Measurements from ENCODE around the gene CROCC. TPM values are rescaled to one million over a fixed set of nuclear protein-coding genes. Genes with fewer than 3 reads are reported as not detected.

CROCC gene
- polyA plus RNA-seq, 1 of the 3 experiments (the other 2 are of a cell fraction): 39.1 TPM

- Histone ChIP-seq H3K9me2 (no peaks in the 10 kb centered on the region), H3K4me1 (ENCODE audit: control insufficient read depth in 1 of 2, insufficient read depth in 2 of 2, low read depth in 1 of 2, low read length in 1 of 2) (peaks cover 14 to 19% of the 10 kb centered on the region in 2 experiments), H3K9ac (peak overlapping the region; percentile 94), H3K27me3 (ENCODE audit: insufficient read depth) (no peaks in the 10 kb centered on the region), H3K79me2 (ENCODE audit: insufficient read depth) (no peaks in the 10 kb centered on the region), H4K20me1 (ENCODE audit: insufficient read depth) (no peaks in the 10 kb centered on the region; the same call in 1 of the 2 replicates), H3K4me2 (peak overlapping the region; percentile 85), H3K4me3 (ENCODE audit: low read depth in 2 of 2, low read length in 1 of 2) (peak overlapping the region; percentile 59 to 65), H3K9me3 (no peaks in the 10 kb centered on the region), H3K27ac (ENCODE audit: low read depth in 2 of 2, low read length in 1 of 2) (peak overlapping the region; percentile 99 to 100), H3K36me3 (replicated peaks in 1 of 2; ENCODE audit: control insufficient read depth in 1 of 2, insufficient read depth in 2 of 2, low read length in 1 of 2) (no peaks in the 10 kb centered on the region), H3F3A (replicated peaks; ENCODE audit: insufficient read depth) (peaks cover 46% of the 10 kb centered on the region), H2AFZ (ENCODE audit: low read depth) (peak overlapping the region; percentile 87; the same call in 1 of the 2 replicates)
- 11% methylated on average over 12 of the region's 12 CpGs for WGBS (ENCODE audit: low lambda C conversion rate)
- ChIA-PET POLR2A (interaction anchor here (0.7 to 2.8 kb wide), 20 partner anchors 9 to 392 kb away, joined by 3 to 20 read pairs (median 6); partner anchors contain the start of genes CROCC, NBPF1 and RNU1-2), CTCF (interaction anchor here (1.0 to 1.3 kb wide), 3 partner anchors 141 to 289 kb away, joined by 3 to 7 read pairs (median 3); no protein-coding TSS in a partner anchor)
- no peak for DNase-seq
- TF ChIP-seq, protein P1, sequence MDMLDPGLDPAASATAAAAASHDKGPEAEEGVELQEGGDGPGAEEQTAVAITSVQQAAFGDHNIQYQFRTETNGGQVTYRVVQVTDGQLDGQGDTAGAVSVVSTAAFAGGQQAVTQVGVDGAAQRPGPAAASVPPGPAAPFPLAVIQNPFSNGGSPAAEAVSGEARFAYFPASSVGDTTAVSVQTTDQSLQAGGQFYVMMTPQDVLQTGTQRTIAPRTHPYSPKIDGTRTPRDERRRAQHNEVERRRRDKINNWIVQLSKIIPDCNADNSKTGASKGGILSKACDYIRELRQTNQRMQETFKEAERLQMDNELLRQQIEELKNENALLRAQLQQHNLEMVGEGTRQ (IDR thresholded peaks at IDR 0.05; ENCODE audit: borderline replicate concordance, low read depth, low read length): no peak
- TF ChIP-seq RFX5 (IDR thresholded peaks at IDR 0.05; ENCODE audit: low read length) (no peak), TEAD4 (IDR thresholded peaks at IDR 0.05; ENCODE audit: borderline replicate concordance, insufficient read depth) (peak; percentile 92), REST (IDR thresholded peaks at IDR 0.05; ENCODE audit: low read depth, low read length) (0 out of 2 replicates have a peak, but pooled peaks have one; percentile 66), GATA2 (CRISPR knock-in tag; IDR thresholded peaks at IDR 0.05) (no peak), GABPA (IDR thresholded peaks at IDR 0.05; ENCODE audit: low read depth) (no peak), USF1 (IDR thresholded peaks at IDR 0.05; ENCODE audit: borderline replicate concordance, low read depth) (0 out of 2 replicates have a peak, but pooled peaks have one; percentile 11), TAF1 (IDR thresholded peaks at IDR 0.05; ENCODE audit: borderline replicate concordance, low read depth, low read length) (peak; percentile 84), RCOR1 (IDR thresholded peaks at IDR 0.05; ENCODE audit: low read length) (no peak; the same call in 1 of the 2 replicates), ELF1 (IDR thresholded peaks at IDR 0.05) (no peak; the same call in 1 of the 2 replicates), FOXM1 (IDR thresholded peaks at IDR 0.05; ENCODE audit: low read depth) (no peak), FOSL2 (IDR thresholded peaks at IDR 0.05; ENCODE audit: borderline replicate concordance, low read depth) (peak; percentile 45; the same call in 1 of the 2 replicates), CHD2 (IDR thresholded peaks at IDR 0.05; ENCODE audit: low read length, partially characterized antibody) (peak; percentile 67), NRF1 (IDR thresholded peaks at IDR 0.05; ENCODE audit: low read depth, low read length) (no peak), FOXJ3 (CRISPR knock-in tag; IDR thresholded peaks at IDR 0.05) (no peak), PBX3 (IDR thresholded peaks at IDR 0.05) (0 out of 2 replicates have a peak, but pooled peaks have one; percentile 24), JUND (IDR thresholded peaks at IDR 0.05) (peak; percentile 65; the same call in 1 of the 2 replicates), NFIC (IDR thresholded peaks at IDR 0.05; ENCODE audit: borderline replicate concordance) (no peak; the same call in 1 of the 2 replicates), MEF2A (IDR thresholded peaks at IDR 0.05; ENCODE audit: borderline replicate concordance, low read depth) (no peak)
- TF ChIP-seq, protein P2, sequence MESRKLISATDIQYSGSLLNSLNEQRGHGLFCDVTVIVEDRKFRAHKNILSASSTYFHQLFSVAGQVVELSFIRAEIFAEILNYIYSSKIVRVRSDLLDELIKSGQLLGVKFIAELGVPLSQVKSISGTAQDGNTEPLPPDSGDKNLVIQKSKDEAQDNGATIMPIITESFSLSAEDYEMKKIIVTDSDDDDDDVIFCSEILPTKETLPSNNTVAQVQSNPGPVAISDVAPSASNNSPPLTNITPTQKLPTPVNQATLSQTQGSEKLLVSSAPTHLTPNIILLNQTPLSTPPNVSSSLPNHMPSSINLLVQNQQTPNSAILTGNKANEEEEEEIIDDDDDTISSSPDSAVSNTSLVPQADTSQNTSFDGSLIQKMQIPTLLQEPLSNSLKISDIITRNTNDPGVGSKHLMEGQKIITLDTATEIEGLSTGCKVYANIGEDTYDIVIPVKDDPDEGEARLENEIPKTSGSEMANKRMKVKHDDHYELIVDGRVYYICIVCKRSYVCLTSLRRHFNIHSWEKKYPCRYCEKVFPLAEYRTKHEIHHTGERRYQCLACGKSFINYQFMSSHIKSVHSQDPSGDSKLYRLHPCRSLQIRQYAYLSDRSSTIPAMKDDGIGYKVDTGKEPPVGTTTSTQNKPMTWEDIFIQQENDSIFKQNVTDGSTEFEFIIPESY (IDR thresholded peaks at IDR 0.05; ENCODE audit: borderline replicate concordance, low read depth): peak; percentile 93
- TF ChIP-seq, protein P3, sequence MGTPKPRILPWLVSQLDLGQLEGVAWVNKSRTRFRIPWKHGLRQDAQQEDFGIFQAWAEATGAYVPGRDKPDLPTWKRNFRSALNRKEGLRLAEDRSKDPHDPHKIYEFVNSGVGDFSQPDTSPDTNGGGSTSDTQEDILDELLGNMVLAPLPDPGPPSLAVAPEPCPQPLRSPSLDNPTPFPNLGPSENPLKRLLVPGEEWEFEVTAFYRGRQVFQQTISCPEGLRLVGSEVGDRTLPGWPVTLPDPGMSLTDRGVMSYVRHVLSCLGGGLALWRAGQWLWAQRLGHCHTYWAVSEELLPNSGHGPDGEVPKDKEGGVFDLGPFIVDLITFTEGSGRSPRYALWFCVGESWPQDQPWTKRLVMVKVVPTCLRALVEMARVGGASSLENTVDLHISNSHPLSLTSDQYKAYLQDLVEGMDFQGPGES (IDR thresholded peaks at IDR 0.05; ENCODE audit: low read depth, low read length): no peak
- TF ChIP-seq, protein P4, sequence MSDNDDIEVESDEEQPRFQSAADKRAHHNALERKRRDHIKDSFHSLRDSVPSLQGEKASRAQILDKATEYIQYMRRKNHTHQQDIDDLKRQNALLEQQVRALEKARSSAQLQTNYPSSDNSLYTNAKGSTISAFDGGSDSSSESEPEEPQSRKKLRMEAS (IDR thresholded peaks at IDR 0.05; ENCODE audit: low read depth): peak; percentile 81; the same call in 1 of the 2 replicates
Measured at GRCh38 chr1:16905110-16905867, 16.4 kb upstream of the CROCC start.
